GM19025 (cell line): Measurements from ENCODE around the gene RACGAP1.
"Not testable (repeated sequence)": the region's sequence is repeated elsewhere in the genome, so short reads cannot be mapped to it uniquely, and the experiment has no call there.

Experiments
- ATAC-seq: cut with Tn5 transposase; IDR thresholded peaks from one replicate; pipeline ENCODE4 v1.9.1; 2021; ENCODE audit warnings: mild to moderate bottlenecking, low read depth, moderate library complexity; ENCODE audit not compliant: unreplicated experiment

RACGAP1 gene

GRCh38 chr12:50038336-50038735, 13.0 kb upstream of the RACGAP1 start:
- no peak for ATAC-seq

GRCh38 chr12:50032854-50033581, 7.7 kb upstream of the RACGAP1 start:
- no peak for ATAC-seq

- no peak for ATAC-seq
Measured at GRCh38 chr12:50032515-50032853, 7.2 kb upstream of the RACGAP1 start.

- not testable (repeated sequence) for ATAC-seq
Measured at GRCh38 chr12:50030449-50030848, 5.2 kb upstream of the RACGAP1 start.

GRCh38 chr12:50026691-50027090, 1.4 kb upstream of the RACGAP1 start:
- no peak for ATAC-seq

GRCh38 chr12:50024805-50025186, 498 bp downstream of the RACGAP1 start:
- no peak for ATAC-seq

- ATAC-seq = no peak
Measured at GRCh38 chr12:50024227-50024626, 1.1 kb downstream of the RACGAP1 start.

GRCh38 chr12:50022903-50023302, 2.4 kb downstream of the RACGAP1 start:
- ATAC-seq = no peak

GRCh38 chr12:50021031-50021430, 4.3 kb downstream of the RACGAP1 start:
- ATAC-seq = no peak

GRCh38 chr12:50019524-50019923, 5.8 kb downstream of the RACGAP1 start:
- no peak for ATAC-seq

GRCh38 chr12:50018968-50019367, 6.3 kb downstream of the RACGAP1 start:
- ATAC-seq = no peak

- no peak for ATAC-seq
Measured at GRCh38 chr12:50018154-50018553, 7.1 kb downstream of the RACGAP1 start.

GRCh38 chr12:50017641-50018040, 7.7 kb downstream of the RACGAP1 start:
- no peak for ATAC-seq

- no peak for ATAC-seq
Measured at GRCh38 chr12:50016501-50017475, 8.5 kb downstream of the RACGAP1 start.

- ATAC-seq = no peak
Measured at GRCh38 chr12:50014342-50014741, 11.0 kb downstream of the RACGAP1 start.

- no peak for ATAC-seq
Measured at GRCh38 chr12:50013361-50014147, 11.7 kb downstream of the RACGAP1 start.

- no peak for ATAC-seq
Measured at GRCh38 chr12:50006754-50007442, 18.4 kb downstream of the RACGAP1 start.

GRCh38 chr12:50006280-50006679, 19.0 kb downstream of the RACGAP1 start:
- ATAC-seq = no peak

GRCh38 chr12:50005175-50005574, 20.1 kb downstream of the RACGAP1 start:
- ATAC-seq = no peak

- no peak for ATAC-seq
Measured at GRCh38 chr12:50004696-50005095, 20.6 kb downstream of the RACGAP1 start.
